Pancreas (tissue), 10 donors: ENCODE data around the gene IFT52. TPM values are rescaled to one million over a fixed set of nuclear protein-coding genes. Genes with fewer than 3 reads are reported as not detected.

Experiments used
- ATAC-seq, 4 donors: fragments of 200-7000 bp; cut with Tn5 transposase; one replicate each; pipeline versions ENCODE4 v1.8.0 to v1.9.1; 2020; ENCODE audit warnings: mild to moderate bottlenecking in 4 of 4, moderate library complexity in 4 of 4
- DNase-seq, 6 donors: peaks; one replicate each; pipeline ENCODE4 v3.0.0-alpha.2; 2020
- FAIRE-seq: peaks from 2 replicates; lab custom pipeline; 2012; peaks lifted over from hg19 to GRCh38; lab: Jason Lieb, UNC
- H3K27ac ChIP-seq, 4 donors: fragments of 200-600 bp; sonication (generic); 1 replicate in 3 of 4; 2 replicates in 1 of 4; pipeline versions ENCODE4 v1.5.0 to v1.8.0; 2020
- H3K27me3 ChIP-seq, 4 donors: fragments of 200-600 bp; one replicate each; pipeline ENCODE4 v1.8.0; 2021
- H3K36me3 ChIP-seq, 3 donors: fragments of 200-600 bp; sonication (generic) in 1 of 3; one replicate each; pipeline versions ENCODE4 v1.5.0 to v1.8.0; 2020 to 2021
- H3K4me1 ChIP-seq, 3 donors: fragments of 200-600 bp; one replicate each; pipeline ENCODE4 v1.8.0; 2021
- H3K4me3 ChIP-seq, 4 donors: fragments of 200-600 bp; sonication (generic) in 2 of 4; one replicate each; pipeline versions ENCODE4 v1.5.0 to v1.8.0; 2020 to 2021
- H3K9me3 ChIP-seq, 4 donors: fragments of 200-600 bp; one replicate each; pipeline ENCODE4 v1.8.0; 2021
- WGBS, 2 donors: extraction: QIAGEN DNeasy Blood & Tissue Kit; methylation state at CpG; one replicate each; pipeline ENCODE4 v1.1.7; 2013; 5-methylcytosine and 5-hydroxymethylcytosine counted together
- intact Hi-C, 3 donors: fragments of 100-400 bp; cut with DNase I; formaldehyde crosslinking; loops; one replicate each; pipeline versions ENCODE4 v1.11.1 to v1.14.2; 2022
- polyA plus RNA-seq, 2 donors: library from polyadenylated mRNA; stranded (reverse); fragments of 200-250 nt; gene quantifications; one replicate each; pipeline ENCODE4 v1.2.3, GENCODE V29; 2013
- total RNA-seq, 6 donors: library from RNA; stranded (reverse); fragmentation: NEBNext Ultra II Directional in 4 of 6; extraction: Animal tissue kit (Norgen Biotek cat#: 25700) in 4 of 6; gene quantifications; one replicate each; pipeline versions ENCODE4 v1.2.1 to v1.2.4, GENCODE V29; 2021 to 2023
- TF ChIP-seq, protein P1 (sequence below), 4 donors: fragments of 200-600 bp; sonication (generic) in 3 of 4; IDR thresholded peaks; one replicate each; pipeline versions ENCODE4 v1.5.0 to v1.8.0; 2021; ENCODE audit warnings: antibody characterized with exemption in 4 of 4
- donor health status: healthy with polysubstance abuse.
- donor health status: DM: no; HTN: no; CAD: no; lungs with moderate emphysema.
- donor health status: DM: no; HTN: no; CAD: no.
- donor health status: control.
- donor health status: control.
- donor health status: Bipolar disorder and iron deficiency.
- donor health status: DM: yes; HTN: yes; CAD: no.
- donor health status: DM: no; HTN: no; CAD: no.
- donor health status: DM: no; HTN: no; CAD: no.
- donor health status: DM: yes; HTN: yes; CAD: no.

Gene IFT52
- total and polyA plus RNA-seq, 8 donors = 7.8 to 14.8 (median 12.7) TPM

- WGBS, 2 donors = 92 to 96% methylated on average over 4 of the region's 4 CpGs
- ATAC-seq (no peak), DNase-seq (peak in 1 of 6 donors; percentile 21), FAIRE-seq (no peak)
- H3K27ac ChIP-seq = no peak overlapping the region
- H3K27me3 ChIP-seq = no peaks in the 10 kb centered on the region
- no peak overlapping the region for H3K4me3 ChIP-seq
- H3K9me3 ChIP-seq = no peaks in the 10 kb centered on the region
- H3K4me1 ChIP-seq = no peaks in the 10 kb centered on the region
- intact Hi-C loops = no loop called here
- TF ChIP-seq, protein P1, sequence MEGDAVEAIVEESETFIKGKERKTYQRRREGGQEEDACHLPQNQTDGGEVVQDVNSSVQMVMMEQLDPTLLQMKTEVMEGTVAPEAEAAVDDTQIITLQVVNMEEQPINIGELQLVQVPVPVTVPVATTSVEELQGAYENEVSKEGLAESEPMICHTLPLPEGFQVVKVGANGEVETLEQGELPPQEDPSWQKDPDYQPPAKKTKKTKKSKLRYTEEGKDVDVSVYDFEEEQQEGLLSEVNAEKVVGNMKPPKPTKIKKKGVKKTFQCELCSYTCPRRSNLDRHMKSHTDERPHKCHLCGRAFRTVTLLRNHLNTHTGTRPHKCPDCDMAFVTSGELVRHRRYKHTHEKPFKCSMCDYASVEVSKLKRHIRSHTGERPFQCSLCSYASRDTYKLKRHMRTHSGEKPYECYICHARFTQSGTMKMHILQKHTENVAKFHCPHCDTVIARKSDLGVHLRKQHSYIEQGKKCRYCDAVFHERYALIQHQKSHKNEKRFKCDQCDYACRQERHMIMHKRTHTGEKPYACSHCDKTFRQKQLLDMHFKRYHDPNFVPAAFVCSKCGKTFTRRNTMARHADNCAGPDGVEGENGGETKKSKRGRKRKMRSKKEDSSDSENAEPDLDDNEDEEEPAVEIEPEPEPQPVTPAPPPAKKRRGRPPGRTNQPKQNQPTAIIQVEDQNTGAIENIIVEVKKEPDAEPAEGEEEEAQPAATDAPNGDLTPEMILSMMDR (IDR thresholded peaks at IDR 0.05) = no peak
- H3K36me3 ChIP-seq = no peaks in the 10 kb centered on the region
Observed at GRCh38 chr20:43549416-43550065, 41.2 kb upstream of the IFT52 start.

DNA sequence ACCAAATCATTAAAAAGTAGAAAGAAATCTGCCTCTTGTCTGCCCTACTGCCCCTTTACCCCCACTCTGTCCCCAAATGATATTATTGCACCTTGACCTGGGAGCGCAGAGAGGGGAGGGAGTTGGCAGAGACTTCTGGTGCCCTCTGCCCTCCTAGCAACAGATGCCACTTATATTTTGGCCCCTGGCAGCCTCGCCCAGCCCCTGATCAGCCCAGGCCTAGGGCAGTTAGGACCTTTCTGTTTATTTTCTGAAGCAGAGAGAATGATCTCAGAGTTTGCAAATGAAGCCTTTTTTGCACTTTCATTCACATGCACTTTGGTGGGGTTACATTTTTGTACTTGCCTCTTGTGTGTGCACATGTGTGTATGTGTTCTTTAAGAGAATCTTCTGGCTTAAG lies 40.3 kb upstream of the IFT52 start:
- H3K27ac ChIP-seq = no peak overlapping the region
- no peaks in the 10 kb centered on the region for H3K27me3 ChIP-seq
- 51 to 65% methylated on average over 2 of the region's 2 CpGs for WGBS, 2 donors
- intact Hi-C loops = no loop called here
- TF ChIP-seq, protein P1 (IDR thresholded peaks at IDR 0.05) = no peak
- DNase-seq (no peak), FAIRE-seq (no peak), ATAC-seq (no peak)
- H3K9me3 ChIP-seq = no peaks in the 10 kb centered on the region
- no peaks in the 10 kb centered on the region for H3K4me1 ChIP-seq
- no peak overlapping the region for H3K4me3 ChIP-seq
- no peaks in the 10 kb centered on the region for H3K36me3 ChIP-seq

GRCh38 chr20:43554369-43554768 lies 36.4 kb upstream of the IFT52 start:
- ATAC-seq (no peak), FAIRE-seq (no peak), DNase-seq (no peak)
- no peak overlapping the region for H3K4me3 ChIP-seq
- intact Hi-C loops = no loop called here
- no peak overlapping the region for H3K27ac ChIP-seq
- WGBS, 2 donors = 81 to 89% methylated on average over 3 of the region's 3 CpGs
- no peaks in the 10 kb centered on the region for H3K9me3 ChIP-seq
- no peaks in the 10 kb centered on the region for H3K27me3 ChIP-seq
- TF ChIP-seq, protein P1 (IDR thresholded peaks at IDR 0.05) = no peak
- H3K4me1 ChIP-seq = peaks cover 17 to 29% (median 28%) of the 10 kb centered on the region in 3 donors
- no peaks in the 10 kb centered on the region for H3K36me3 ChIP-seq

- Histone ChIP-seq H3K36me3 (no peaks in the 10 kb centered on the region), H3K27me3 (no peaks in the 10 kb centered on the region), H3K27ac (peak within 1 kb of the TSS; percentile 69 to 94 (median 90)), H3K4me1 (peaks cover 22 to 38% (median 29%) of the 10 kb centered on the region in 3 donors), H3K9me3 (no peaks in the 10 kb centered on the region), H3K4me3 (peak within 1 kb of the TSS; percentile 2 to 34 (median 18))
- intact Hi-C loops = no loop called here
- ATAC-seq (peak; percentile 82 to 88 (median 84)), DNase-seq (peak; percentile 76 to 93 (median 90)), FAIRE-seq (no peak)
- 9 to 13% methylated on average over 12 of the region's 12 CpGs for WGBS, 2 donors
- TF ChIP-seq, protein P1 (IDR thresholded peaks at IDR 0.05) = no peak
Observed at GRCh38 chr20:43558412-43559146, 32.2 kb upstream of the IFT52 start, which contains the start of gene SGK2. Gene SGK2 (plus strand): TSS chr20:43559027. CDS start chr20:43566496, 7,469 bp downstream.
